ENCODE measurements around the gene BAG1.

- TF ChIP-seq CTCF (conservative IDR thresholded peaks at IDR 0.05; ENCODE audit: low read depth, low read length) (no peak), EZH2 (IDR thresholded peaks at IDR 0.05; ENCODE audit: borderline replicate concordance, low read depth, low read length, poor library complexity, severe bottlenecking) (no peak)
Observed at GRCh38 chr9:33244137-33244784, 20.2 kb downstream of the BAG1 start.
